Neural crest cell (in vitro differentiated cells): ENCODE data around the gene GPR55. TPM values are rescaled to one million over a fixed set of nuclear protein-coding genes. Genes with fewer than 3 reads are reported as not detected.
A peak's percentile ranks its signal among the peaks of the same experiment; 100 is the strongest.

ENCODE experiments used
- DNase-seq: peaks from one replicate; pipeline ENCODE4 v3.0.0; 2021; ENCODE audit warnings: low read depth, mixed read lengths, low spot score
- H3K27ac Mint-ChIP-seq: one replicate; pipeline ENCODE4 v1.8.0; 2021; ENCODE audit warnings: mild to moderate bottlenecking, mixed read lengths; ENCODE audit not compliant: unreplicated experiment
- H3K27me3 Mint-ChIP-seq: 2 replicates; pipeline ENCODE4 v1.8.0; 2021; ENCODE audit warnings: low read depth, mild to moderate bottlenecking, mixed read lengths
- H3K36me3 Mint-ChIP-seq: 2 replicates; pipeline ENCODE4 v1.8.0; 2021; ENCODE audit warnings: low read depth, mild to moderate bottlenecking, mixed read lengths
- H3K4me1 Mint-ChIP-seq: 2 replicates; pipeline ENCODE4 v1.8.0; 2021; ENCODE audit warnings: mixed read lengths
- H3K4me3 Mint-ChIP-seq: one replicate; pipeline ENCODE4 v1.8.0; 2021; ENCODE audit warnings: mild to moderate bottlenecking, mixed read lengths
- H3K9me3 Mint-ChIP-seq: 2 replicates; pipeline ENCODE4 v1.8.0; 2021; ENCODE audit warnings: mixed read lengths
- total RNA-seq: library from RNA; stranded (reverse); gene quantifications from 2 replicates; pipeline ENCODE4 v1.2.1, GENCODE V29; 2021
- TF ChIP-seq, protein P1 (sequence below): fragments of 200-600 bp; sonication (generic); conservative IDR thresholded peaks from 2 replicates; pipeline ENCODE4 v1.5.0; 2021; ENCODE audit warnings: antibody characterized with exemption, mild to moderate bottlenecking

The GPR55 gene
- total RNA-seq, 1 donor from 2014 or later = not detected

- no peak overlapping the region for H3K27ac Mint-ChIP-seq
- H3K4me3 Mint-ChIP-seq = no peak overlapping the region
- no peaks in the 10 kb centered on the region for H3K36me3 Mint-ChIP-seq
- no peaks in the 10 kb centered on the region for H3K9me3 Mint-ChIP-seq
- peaks cover 34% of the 10 kb centered on the region for H3K4me1 Mint-ChIP-seq
- H3K27me3 Mint-ChIP-seq = no peaks in the 10 kb centered on the region
- TF ChIP-seq, protein P1, sequence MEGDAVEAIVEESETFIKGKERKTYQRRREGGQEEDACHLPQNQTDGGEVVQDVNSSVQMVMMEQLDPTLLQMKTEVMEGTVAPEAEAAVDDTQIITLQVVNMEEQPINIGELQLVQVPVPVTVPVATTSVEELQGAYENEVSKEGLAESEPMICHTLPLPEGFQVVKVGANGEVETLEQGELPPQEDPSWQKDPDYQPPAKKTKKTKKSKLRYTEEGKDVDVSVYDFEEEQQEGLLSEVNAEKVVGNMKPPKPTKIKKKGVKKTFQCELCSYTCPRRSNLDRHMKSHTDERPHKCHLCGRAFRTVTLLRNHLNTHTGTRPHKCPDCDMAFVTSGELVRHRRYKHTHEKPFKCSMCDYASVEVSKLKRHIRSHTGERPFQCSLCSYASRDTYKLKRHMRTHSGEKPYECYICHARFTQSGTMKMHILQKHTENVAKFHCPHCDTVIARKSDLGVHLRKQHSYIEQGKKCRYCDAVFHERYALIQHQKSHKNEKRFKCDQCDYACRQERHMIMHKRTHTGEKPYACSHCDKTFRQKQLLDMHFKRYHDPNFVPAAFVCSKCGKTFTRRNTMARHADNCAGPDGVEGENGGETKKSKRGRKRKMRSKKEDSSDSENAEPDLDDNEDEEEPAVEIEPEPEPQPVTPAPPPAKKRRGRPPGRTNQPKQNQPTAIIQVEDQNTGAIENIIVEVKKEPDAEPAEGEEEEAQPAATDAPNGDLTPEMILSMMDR = peak; percentile 77
- DNase-seq = peak; percentile 40
These were observed 22.7 kb downstream of the GPR55 start for GRCh38 chr2:230902180-230902899.

GRCh38 chr2:230901006-230901405, 24.0 kb downstream of the GPR55 start:
- TF ChIP-seq, protein P1 = no peak
- Mint-ChIP-seq H3K27me3 (no peaks in the 10 kb centered on the region), H3K4me1 (peaks cover 29% of the 10 kb centered on the region), H3K4me3 (no peak overlapping the region), H3K27ac (no peak overlapping the region), H3K9me3 (no peaks in the 10 kb centered on the region), H3K36me3 (no peaks in the 10 kb centered on the region)
- DNase-seq = no peak

- Mint-ChIP-seq H3K27ac (no peak overlapping the region), H3K36me3 (no peaks in the 10 kb centered on the region), H3K4me3 (no peak overlapping the region), H3K27me3 (no peaks in the 10 kb centered on the region), H3K4me1 (peaks cover 24% of the 10 kb centered on the region), H3K9me3 (no peaks in the 10 kb centered on the region)
- TF ChIP-seq, protein P1 = no peak
- no peak for DNase-seq
These were observed 24.6 kb downstream of the GPR55 start for GRCh38 chr2:230900336-230900995.

GRCh38 chr2:230899786-230900185, 25.3 kb downstream of the GPR55 start:
- Mint-ChIP-seq H3K4me1 (peaks cover 18% of the 10 kb centered on the region), H3K27ac (no peak overlapping the region), H3K27me3 (no peaks in the 10 kb centered on the region), H3K36me3 (no peaks in the 10 kb centered on the region), H3K4me3 (no peak overlapping the region), H3K9me3 (no peaks in the 10 kb centered on the region)
- no peak for DNase-seq
- TF ChIP-seq, protein P1 = no peak

DNA sequence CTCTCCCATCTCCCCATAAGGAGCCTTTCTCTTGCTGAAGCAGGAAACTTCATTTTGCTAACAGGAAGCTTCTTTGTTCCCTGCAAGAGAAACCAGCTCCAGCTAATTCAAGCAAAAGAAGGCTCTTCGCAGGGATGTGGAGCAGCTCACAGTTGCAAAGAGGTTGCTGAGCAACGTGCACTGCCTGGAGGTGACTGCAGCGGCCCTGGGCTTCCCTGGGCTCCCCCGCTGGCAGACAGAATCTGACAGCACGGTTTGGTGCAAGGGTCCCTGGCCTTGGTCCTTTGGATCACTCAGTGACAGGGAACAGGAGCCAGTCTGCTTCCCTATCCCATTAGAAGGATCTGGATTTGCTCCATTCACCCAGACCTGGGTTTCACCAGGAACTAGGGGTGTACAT, 25.8 kb downstream of the GPR55 start:
- no peaks in the 10 kb centered on the region for H3K9me3 Mint-ChIP-seq
- TF ChIP-seq, protein P1 = no peak
- no peaks in the 10 kb centered on the region for H3K36me3 Mint-ChIP-seq
- peak overlapping the region; percentile 93 for H3K27ac Mint-ChIP-seq
- H3K4me3 Mint-ChIP-seq = no peak overlapping the region
- no peak for DNase-seq
- no peaks in the 10 kb centered on the region for H3K27me3 Mint-ChIP-seq
- H3K4me1 Mint-ChIP-seq = peaks cover 18% of the 10 kb centered on the region
